ENCODE results near the gene FMO2.

- no peak for TF ChIP-seq CTCF (IDR thresholded peaks at IDR 0.05)
- no peak for TF ChIP-seq POLR2A (IDR thresholded peaks at IDR 0.05)
These were observed 26.0 kb upstream of the FMO2 start for GRCh38 chr1:171159148-171159547.
